Measurements from ENCODE around the gene WDR88.

- TF ChIP-seq CTCF (conservative IDR thresholded peaks at IDR 0.05; ENCODE audit: low read length) (peak; percentile 89), EZH2phosphoT487 (IDR thresholded peaks at IDR 0.05; ENCODE audit: borderline replicate concordance, low read depth, low read length) (no peak)
These were observed 12.0 kb downstream of the WDR88 start for GRCh38 chr19:33143897-33144405.

Data from OCI-LY7 (cell line).